ENCODE measurements around the gene NDUFB2.
"Not testable (repeated sequence)": the region's sequence is repeated elsewhere in the genome, so short reads cannot be mapped to it uniquely, and the experiment has no call there.

NDUFB2 gene

GRCh38 chr7:140659856-140660255, 36.7 kb upstream of the NDUFB2 start:
- Histone ChIP-seq H3K9ac (ENCODE audit: low read depth, low read length) (no peak overlapping the region), H3K4me2 (ENCODE audit: low read length) (no peak overlapping the region), H3K4me1 (ENCODE audit: control insufficient read depth, insufficient read depth, low read length) (no peaks in the 10 kb centered on the region), H3K36me3 (ENCODE audit: insufficient read depth, low read length) (no peaks in the 10 kb centered on the region), H3K4me3 (ENCODE audit: low read length) (no peak overlapping the region), H3K27me3 (ENCODE audit: control insufficient read depth, insufficient read depth, low read length) (peaks cover 14% of the 10 kb centered on the region), H3K9me3 (replicated peaks; ENCODE audit: low read length) (no peaks in the 10 kb centered on the region)

GRCh38 chr7:140661124-140661523, 35.4 kb upstream of the NDUFB2 start:
- Histone ChIP-seq H3K27me3 (ENCODE audit: control insufficient read depth, insufficient read depth, low read length) (peaks cover 14% of the 10 kb centered on the region), H3K36me3 (ENCODE audit: insufficient read depth, low read length) (no peaks in the 10 kb centered on the region), H3K4me1 (ENCODE audit: control insufficient read depth, insufficient read depth, low read length) (no peaks in the 10 kb centered on the region), H3K9ac (ENCODE audit: low read depth, low read length) (no peak overlapping the region), H3K4me2 (ENCODE audit: low read length) (peak overlapping the region; percentile 42), H3K4me3 (ENCODE audit: low read length) (no peak overlapping the region), H3K9me3 (replicated peaks; ENCODE audit: low read length) (no peaks in the 10 kb centered on the region)

GRCh38 chr7:140662938-140663337, 33.6 kb upstream of the NDUFB2 start:
- peaks cover 28% of the 10 kb centered on the region for H3K27me3 ChIP-seq (ENCODE audit: control insufficient read depth, insufficient read depth, low read length)
- not testable (repeated sequence) for H3K4me2 ChIP-seq (ENCODE audit: low read length)

GRCh38 chr7:140667476-140667875, 29.0 kb upstream of the NDUFB2 start:
- no peaks in the 10 kb centered on the region for H3K36me3 ChIP-seq (ENCODE audit: insufficient read depth, low read length)
- H3K27me3 ChIP-seq (ENCODE audit: control insufficient read depth, insufficient read depth, low read length) = peaks cover 20% of the 10 kb centered on the region
- no peak overlapping the region for H3K4me3 ChIP-seq (ENCODE audit: low read length)
- no peaks in the 10 kb centered on the region for H3K4me1 ChIP-seq (ENCODE audit: control insufficient read depth, insufficient read depth, low read length)
- no peaks in the 10 kb centered on the region for H3K9me3 ChIP-seq (replicated peaks; ENCODE audit: low read length)
- H3K9ac ChIP-seq (ENCODE audit: low read depth, low read length) = no peak overlapping the region
- H3K4me2 ChIP-seq (ENCODE audit: low read length) = no peak overlapping the region

More at GRCh38 chr7:140662938-140663337, 33.6 kb upstream of the NDUFB2 start:
- not testable (repeated sequence) for H3K4me3 ChIP-seq (ENCODE audit: low read length); H3K9me3 ChIP-seq (replicated peaks; ENCODE audit: low read length); H3K36me3 ChIP-seq (ENCODE audit: insufficient read depth, low read length); H3K4me1 ChIP-seq (ENCODE audit: control insufficient read depth, insufficient read depth, low read length); H3K9ac ChIP-seq (ENCODE audit: low read depth, low read length)

GRCh38 chr7:140668641-140669040, 27.9 kb upstream of the NDUFB2 start:
- peaks cover 20% of the 10 kb centered on the region for H3K27me3 ChIP-seq (ENCODE audit: control insufficient read depth, insufficient read depth, low read length)
- H3K4me1 ChIP-seq (ENCODE audit: control insufficient read depth, insufficient read depth, low read length) = peaks cover 5% of the 10 kb centered on the region
- H3K9me3 ChIP-seq (replicated peaks; ENCODE audit: low read length) = no peaks in the 10 kb centered on the region
- H3K36me3 ChIP-seq (ENCODE audit: insufficient read depth, low read length) = no peaks in the 10 kb centered on the region
- no peak overlapping the region for H3K4me2 ChIP-seq (ENCODE audit: low read length)
- H3K9ac ChIP-seq (ENCODE audit: low read depth, low read length) = no peak overlapping the region
- H3K4me3 ChIP-seq (ENCODE audit: low read length) = no peak overlapping the region

GRCh38 chr7:140669352-140669751, 27.2 kb upstream of the NDUFB2 start:
- H3K9ac ChIP-seq (ENCODE audit: low read depth, low read length) = no peak overlapping the region
- H3K36me3 ChIP-seq (ENCODE audit: insufficient read depth, low read length) = no peaks in the 10 kb centered on the region
- no peak overlapping the region for H3K4me2 ChIP-seq (ENCODE audit: low read length)
- peaks cover 11% of the 10 kb centered on the region for H3K4me1 ChIP-seq (ENCODE audit: control insufficient read depth, insufficient read depth, low read length)
- H3K27me3 ChIP-seq (ENCODE audit: control insufficient read depth, insufficient read depth, low read length) = peaks cover 20% of the 10 kb centered on the region
- no peak overlapping the region for H3K4me3 ChIP-seq (ENCODE audit: low read length)
- no peaks in the 10 kb centered on the region for H3K9me3 ChIP-seq (replicated peaks; ENCODE audit: low read length)

- H3K36me3 ChIP-seq (ENCODE audit: insufficient read depth, low read length); H3K9ac ChIP-seq (ENCODE audit: low read depth, low read length); H3K4me2 ChIP-seq (ENCODE audit: low read length): not testable (repeated sequence)
These were observed 26.6 kb upstream of the NDUFB2 start for GRCh38 chr7:140669862-140670261.

GRCh38 chr7:140670343-140670935, 26.1 kb upstream of the NDUFB2 start:
- Histone ChIP-seq H3K4me2 (ENCODE audit: low read length) (no peak overlapping the region), H3K4me3 (ENCODE audit: low read length) (no peak overlapping the region), H3K9me3 (replicated peaks; ENCODE audit: low read length) (no peaks in the 10 kb centered on the region), H3K27me3 (ENCODE audit: control insufficient read depth, insufficient read depth, low read length) (peaks cover 20% of the 10 kb centered on the region), H3K36me3 (ENCODE audit: insufficient read depth, low read length) (no peaks in the 10 kb centered on the region), H3K9ac (ENCODE audit: low read depth, low read length) (no peak overlapping the region), H3K4me1 (ENCODE audit: control insufficient read depth, insufficient read depth, low read length) (peaks cover 13% of the 10 kb centered on the region)

More at GRCh38 chr7:140669862-140670261, 26.6 kb upstream of the NDUFB2 start:
- Histone ChIP-seq H3K4me1 (ENCODE audit: control insufficient read depth, insufficient read depth, low read length) (peaks cover 13% of the 10 kb centered on the region), H3K27me3 (ENCODE audit: control insufficient read depth, insufficient read depth, low read length) (peaks cover 20% of the 10 kb centered on the region)
- H3K4me3 ChIP-seq (ENCODE audit: low read length); H3K9me3 ChIP-seq (replicated peaks; ENCODE audit: low read length): not testable (repeated sequence)

GRCh38 chr7:140671966-140672365, 24.5 kb upstream of the NDUFB2 start:
- Histone ChIP-seq H3K36me3 (ENCODE audit: insufficient read depth, low read length) (no peaks in the 10 kb centered on the region), H3K9ac (ENCODE audit: low read depth, low read length) (no peak overlapping the region), H3K9me3 (replicated peaks; ENCODE audit: low read length) (no peaks in the 10 kb centered on the region), H3K4me2 (ENCODE audit: low read length) (no peak overlapping the region), H3K4me1 (ENCODE audit: control insufficient read depth, insufficient read depth, low read length) (peaks cover 13% of the 10 kb centered on the region), H3K4me3 (ENCODE audit: low read length) (peak overlapping the region; percentile 92), H3K27me3 (ENCODE audit: control insufficient read depth, insufficient read depth, low read length) (peaks cover 14% of the 10 kb centered on the region)

GRCh38 chr7:140672382-140673062, 24.0 kb upstream of the NDUFB2 start, which contains the start of gene ADCK2:
Gene ADCK2, plus strand, starts transcription at chr7:140672945. Its CDS starts 386 bp downstream, at chr7:140673331.
- Histone ChIP-seq H3K9ac (ENCODE audit: low read depth, low read length) (peak within 1 kb of the TSS; percentile 74), H3K9me3 (replicated peaks; ENCODE audit: low read length) (no peaks in the 10 kb centered on the region), H3K4me2 (ENCODE audit: low read length) (peak within 1 kb of the TSS; percentile 97), H3K27me3 (ENCODE audit: control insufficient read depth, insufficient read depth, low read length) (peaks cover 9% of the 10 kb centered on the region), H3K36me3 (ENCODE audit: insufficient read depth, low read length) (no peaks in the 10 kb centered on the region), H3K4me1 (ENCODE audit: control insufficient read depth, insufficient read depth, low read length) (peaks cover 13% of the 10 kb centered on the region), H3K4me3 (ENCODE audit: low read length) (peak within 1 kb of the TSS; percentile 92)

GRCh38 chr7:140673063-140673773, 23.3 kb upstream of the NDUFB2 start:
- peaks cover 5% of the 10 kb centered on the region for H3K27me3 ChIP-seq (ENCODE audit: control insufficient read depth, insufficient read depth, low read length)
- H3K9me3 ChIP-seq (replicated peaks; ENCODE audit: low read length) = no peaks in the 10 kb centered on the region
- no peaks in the 10 kb centered on the region for H3K36me3 ChIP-seq (ENCODE audit: insufficient read depth, low read length)
- peaks cover 13% of the 10 kb centered on the region for H3K4me1 ChIP-seq (ENCODE audit: control insufficient read depth, insufficient read depth, low read length)
- H3K4me3 ChIP-seq (ENCODE audit: low read length) = peak overlapping the region; percentile 92
- peak overlapping the region; percentile 74 for H3K9ac ChIP-seq (ENCODE audit: low read depth, low read length)
- peak overlapping the region; percentile 97 for H3K4me2 ChIP-seq (ENCODE audit: low read length)

Data from skeletal muscle satellite cell (primary cell).